Peyer's patch (tissue), 4 donors: Measurements from ENCODE around the gene CFAP20DC. TPM values are rescaled to one million over a fixed set of nuclear protein-coding genes. Genes with fewer than 3 reads are reported as not detected.

Experiments used
- DNase-seq, 3 donors: peaks; one replicate each; pipeline ENCODE4 v3.0.0-alpha.2; 2017 to 2019
- H3K27ac ChIP-seq, 4 donors: fragments of 200-600 bp; sonication (generic); one replicate each; pipeline ENCODE4 v1.5.1; 2016 to 2019
- H3K27me3 ChIP-seq, 2 donors: fragments of 200-600 bp; sonication (generic); one replicate each; pipeline ENCODE4 v1.5.1; 2019
- H3K36me3 ChIP-seq, 3 donors: fragments of 200-600 bp; sonication (generic); one replicate each; pipeline ENCODE4 v1.5.1; 2016 to 2019
- H3K4me1 ChIP-seq, 4 donors: fragments of 200-600 bp; sonication (generic); one replicate each; pipeline ENCODE4 v1.5.1; 2016 to 2019
- H3K4me3 ChIP-seq, 4 donors: fragments of 200-600 bp; sonication (generic); 1 replicate in 3 of 4; 2 replicates in 1 of 4; pipeline ENCODE4 v1.5.1; 2016 to 2019; ENCODE audit warnings: mild to moderate bottlenecking in 1 of 4
- H3K9me3 ChIP-seq, 4 donors: fragments of 200-600 bp; sonication (generic); one replicate each; pipeline ENCODE4 v1.5.1; 2016 to 2019; ENCODE audit warnings: mild to moderate bottlenecking in 1 of 4
- POLR2A ChIP-seq, 2 donors: fragments of 450-650 bp; IDR thresholded peaks; one replicate each; pipeline ENCODE4 v1.5.1; 2017; ENCODE audit warnings: antibody characterized with exemption in 2 of 2, mild to moderate bottlenecking in 2 of 2, moderate library complexity in 2 of 2
- total RNA-seq, 4 donors: library from RNA; depleted of rRNA; stranded (reverse); fragments of >200 nt; gene quantifications; one replicate each; pipeline ENCODE4 v1.1.0, GENCODE V29; 2016
- TF ChIP-seq, protein P1 (sequence below), 6 experiments: fragments of 450-650 bp in 4 of 6; fragments of 200-600 bp in 2 of 6; sonication (generic) in 1 of 6; IDR thresholded peaks; one replicate each; pipeline ENCODE4 v1.5.1; 2017 to 2019; ENCODE audit warnings: antibody characterized with exemption in 6 of 6, mild to moderate bottlenecking in 3 of 6, moderate library complexity in 1 of 6

Gene CFAP20DC
- total RNA-seq, 4 donors from 2014 or later: not detected

GRCh38 chr3:58769065-58769464 is 280.8 kb downstream of the CFAP20DC start:
- H3K4me1 ChIP-seq: no peaks in the 10 kb centered on the region
- DNase-seq: no peak
- no peak for TF ChIP-seq POLR2A (IDR thresholded peaks at IDR 0.05)
- TF ChIP-seq, protein P1, sequence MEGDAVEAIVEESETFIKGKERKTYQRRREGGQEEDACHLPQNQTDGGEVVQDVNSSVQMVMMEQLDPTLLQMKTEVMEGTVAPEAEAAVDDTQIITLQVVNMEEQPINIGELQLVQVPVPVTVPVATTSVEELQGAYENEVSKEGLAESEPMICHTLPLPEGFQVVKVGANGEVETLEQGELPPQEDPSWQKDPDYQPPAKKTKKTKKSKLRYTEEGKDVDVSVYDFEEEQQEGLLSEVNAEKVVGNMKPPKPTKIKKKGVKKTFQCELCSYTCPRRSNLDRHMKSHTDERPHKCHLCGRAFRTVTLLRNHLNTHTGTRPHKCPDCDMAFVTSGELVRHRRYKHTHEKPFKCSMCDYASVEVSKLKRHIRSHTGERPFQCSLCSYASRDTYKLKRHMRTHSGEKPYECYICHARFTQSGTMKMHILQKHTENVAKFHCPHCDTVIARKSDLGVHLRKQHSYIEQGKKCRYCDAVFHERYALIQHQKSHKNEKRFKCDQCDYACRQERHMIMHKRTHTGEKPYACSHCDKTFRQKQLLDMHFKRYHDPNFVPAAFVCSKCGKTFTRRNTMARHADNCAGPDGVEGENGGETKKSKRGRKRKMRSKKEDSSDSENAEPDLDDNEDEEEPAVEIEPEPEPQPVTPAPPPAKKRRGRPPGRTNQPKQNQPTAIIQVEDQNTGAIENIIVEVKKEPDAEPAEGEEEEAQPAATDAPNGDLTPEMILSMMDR (IDR thresholded peaks at IDR 0.05): no peak

GRCh38 chr3:58766587-58767282 is 283.1 kb downstream of the CFAP20DC start:
- no peaks in the 10 kb centered on the region for H3K27me3 ChIP-seq
- H3K36me3 ChIP-seq: no peaks in the 10 kb centered on the region
- peaks cover 0 to 5% (median 0%) of the 10 kb centered on the region in 4 donors for H3K9me3 ChIP-seq
- no peak for DNase-seq
- no peak overlapping the region for H3K27ac ChIP-seq
- H3K4me3 ChIP-seq: no peak overlapping the region
- H3K4me1 ChIP-seq: no peaks in the 10 kb centered on the region
- TF ChIP-seq, protein P1 (IDR thresholded peaks at IDR 0.05): no peak
- no peak for TF ChIP-seq POLR2A (IDR thresholded peaks at IDR 0.05)

More at GRCh38 chr3:58769065-58769464, 280.8 kb downstream of the CFAP20DC start:
- peaks cover 0 to 1% (median 0%) of the 10 kb centered on the region in 4 donors for H3K9me3 ChIP-seq
- H3K4me3 ChIP-seq: no peak overlapping the region
- H3K36me3 ChIP-seq: no peaks in the 10 kb centered on the region
- no peak overlapping the region for H3K27ac ChIP-seq
- H3K27me3 ChIP-seq: no peaks in the 10 kb centered on the region

DNA sequence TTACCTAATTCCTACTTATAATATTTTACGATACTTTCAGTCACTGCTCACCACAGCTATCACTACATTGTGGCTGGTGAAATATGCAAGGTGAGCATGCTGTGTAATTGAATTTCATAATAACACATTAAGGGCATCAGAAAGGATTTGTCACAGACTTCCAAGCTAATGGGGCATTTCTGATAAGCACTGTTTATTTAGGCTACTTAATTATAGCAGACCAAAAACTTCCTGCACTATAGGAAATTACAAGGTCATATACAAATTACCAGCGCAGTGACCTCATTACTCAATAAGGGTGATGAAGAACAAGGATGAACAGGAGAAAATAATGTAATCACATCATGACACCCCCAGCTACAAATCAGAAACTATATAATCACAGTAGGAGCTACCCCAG is 294.7 kb downstream of the CFAP20DC start:
- Histone ChIP-seq H3K4me1 (no peaks in the 10 kb centered on the region), H3K9me3 (no peaks in the 10 kb centered on the region), H3K27me3 (no peaks in the 10 kb centered on the region), H3K36me3 (no peaks in the 10 kb centered on the region), H3K27ac (no peak overlapping the region), H3K4me3 (no peak overlapping the region)
- no peak for DNase-seq
- TF ChIP-seq, protein P1 (IDR thresholded peaks at IDR 0.05): no peak
- TF ChIP-seq POLR2A (IDR thresholded peaks at IDR 0.05): no peak

DNA sequence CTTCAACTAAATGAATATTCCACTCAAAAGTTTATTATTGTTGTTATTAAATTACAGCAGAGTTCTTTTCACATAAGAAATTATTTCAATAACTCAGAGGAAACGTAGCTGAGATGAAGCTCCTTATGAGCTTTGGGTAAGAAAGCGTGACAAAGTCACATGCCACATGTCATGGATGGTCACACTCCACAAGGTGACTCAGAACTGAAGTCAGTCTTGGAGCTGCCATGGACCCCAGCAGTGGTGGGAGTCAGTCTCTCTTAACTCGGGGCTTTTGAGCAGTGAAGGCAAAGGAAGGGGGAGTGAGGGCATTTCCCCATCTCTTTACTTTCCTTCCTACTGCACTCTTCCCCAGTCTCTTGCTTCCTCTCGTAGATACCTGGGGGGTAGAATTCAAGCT is 295.8 kb downstream of the CFAP20DC start:
- H3K27me3 ChIP-seq: no peaks in the 10 kb centered on the region
- no peaks in the 10 kb centered on the region for H3K36me3 ChIP-seq
- no peak overlapping the region for H3K27ac ChIP-seq
- no peak for DNase-seq
- TF ChIP-seq POLR2A (IDR thresholded peaks at IDR 0.05): no peak
- TF ChIP-seq, protein P1 (IDR thresholded peaks at IDR 0.05): no peak
- no peaks in the 10 kb centered on the region for H3K9me3 ChIP-seq
- no peak overlapping the region for H3K4me3 ChIP-seq
- H3K4me1 ChIP-seq: no peaks in the 10 kb centered on the region

GRCh38 chr3:58751882-58752567 is 297.8 kb downstream of the CFAP20DC start:
- Histone ChIP-seq H3K4me3 (no peak overlapping the region), H3K9me3 (no peaks in the 10 kb centered on the region)
- DNase-seq: no peak

More at GRCh38 chr3:58751882-58752567, 297.8 kb downstream of the CFAP20DC start:
- Histone ChIP-seq H3K36me3 (no peaks in the 10 kb centered on the region), H3K27me3 (no peaks in the 10 kb centered on the region), H3K27ac (no peak overlapping the region), H3K4me1 (no peaks in the 10 kb centered on the region)
- TF ChIP-seq, protein P1 (IDR thresholded peaks at IDR 0.05): no peak
- TF ChIP-seq POLR2A (IDR thresholded peaks at IDR 0.05): no peak
